Endothelial cell of umbilical vein (primary cell): Measurements from ENCODE around the gene ABI3BP. TPM values are rescaled to one million over a fixed set of nuclear protein-coding genes. Genes with fewer than 3 reads are reported as not detected.

Source experiments
- BruUV-seq: library from RNA; stranded (reverse); fragments of 400-500 nt; replicated peaks from 2 replicates; lab custom pipeline; 2021; lab: Mats Ljungman, UMichigan
- CTCF ChIA-PET: fragments of 300-600, 350-600 bp; sonication (Branson Sonifier 250); formaldehyde crosslinking; loops from one replicate; lab custom pipeline; 2021; ENCODE audit warnings: antibody characterized with exemption, inconsistent platforms; lab: Charles Lee
- POLR2A ChIA-PET: fragments of 300-600, 350-600 bp; sonication (Branson Sonifier 250); formaldehyde crosslinking; loops from one replicate; lab custom pipeline; 2021; ENCODE audit warnings: antibody characterized with exemption, inconsistent platforms; lab: Charles Lee
- DNase-seq: peaks from one replicate; pipeline ENCODE4 v3.0.0-alpha.2; 2011; ENCODE audit warnings: low read depth, low spot score
- FAIRE-seq: peaks from 2 replicates; lab custom pipeline; 2011; peaks lifted over from hg19 to GRCh38; lab: Jason Lieb, UNC
- H2AFZ ChIP-seq: 2 replicates; pipeline ENCODE4 v1.6.0; 2012; ENCODE audit warnings: low read depth, low read length, control low read depth, inconsistent platforms
- H3K27ac ChIP-seq: 2 replicates; pipeline ENCODE4 v1.5.1; 2011; ENCODE audit warnings: low read depth, mild to moderate bottlenecking, control low read depth, low read length, moderate library complexity; ENCODE audit not compliant: insufficient read depth
- H3K27me3 ChIP-seq, 2 experiments: 2 replicates each; pipeline versions ENCODE4 v1.6.0 to v1.6.1; 2011; ENCODE audit warnings: low read length in 2 of 2, mixed read lengths in 1 of 2; ENCODE audit not compliant: control insufficient read depth in 2 of 2, insufficient read depth in 2 of 2
- H3K36me3 ChIP-seq, 2 experiments: 2 replicates in 1 of 2; 3 replicates in 1 of 2; pipeline ENCODE4 v1.5.1; 2011; ENCODE audit warnings: low read length in 2 of 2, mild to moderate bottlenecking in 1 of 2, moderate library complexity in 1 of 2; ENCODE audit not compliant: control insufficient read depth in 2 of 2, insufficient read depth in 2 of 2; ENCODE audit errors: extremely low read depth in 1 of 2
- H3K4me1 ChIP-seq: 3 replicates; pipeline ENCODE4 v1.5.1; 2011; ENCODE audit warnings: mild to moderate bottlenecking, low read length; ENCODE audit not compliant: control insufficient read depth, insufficient read depth; ENCODE audit errors: extremely low read depth
- H3K4me2 ChIP-seq: 2 replicates; pipeline ENCODE4 v1.6.1; 2011; ENCODE audit warnings: low read length, control low read depth, mixed read lengths; ENCODE audit not compliant: insufficient read depth
- H3K4me3 ChIP-seq, 3 experiments: fragments of 200-600 bp in 1 of 3; sonication (generic), shearing (Covaris generic) in 1 of 3; replicated peaks in 1 of 3; 2 replicates each; pipeline ENCODE4 v1.5.1; 2011 to 2016; ENCODE audit warnings: control low read depth in 3 of 3, low read length in 3 of 3, mild to moderate bottlenecking in 2 of 3, inconsistent platforms in 1 of 3, low read depth in 1 of 3, moderate library complexity in 1 of 3; ENCODE audit not compliant: insufficient read depth in 1 of 3
- H3K79me2 ChIP-seq: 2 replicates; pipeline ENCODE4 v1.6.0; 2012; ENCODE audit warnings: low read length, inconsistent platforms; ENCODE audit not compliant: control insufficient read depth, insufficient read depth
- H3K9ac ChIP-seq: replicated peaks from 2 replicates; pipeline ENCODE3; 2011; ENCODE audit warnings: low read length, control low read depth; ENCODE audit not compliant: insufficient read depth; ENCODE audit errors: extremely low read depth
- H3K9me1 ChIP-seq: replicated peaks from 3 replicates; pipeline ENCODE4 v1.6.0; 2011; ENCODE audit warnings: mild to moderate bottlenecking, low read length; ENCODE audit not compliant: control insufficient read depth, insufficient read depth; ENCODE audit errors: extremely low read depth
- H3K9me3 ChIP-seq: replicated peaks from 2 replicates; pipeline ENCODE4 v1.5.1; 2012; ENCODE audit warnings: low read length, inconsistent platforms; ENCODE audit not compliant: control insufficient read depth, insufficient read depth
- H4K20me1 ChIP-seq: replicated peaks from 2 replicates; pipeline ENCODE3; 2011; ENCODE audit warnings: mild to moderate bottlenecking, low read length; ENCODE audit not compliant: control insufficient read depth, insufficient read depth; ENCODE audit errors: extremely low read depth
- EZH2 ChIP-seq: IDR thresholded peaks from 2 replicates; pipeline ENCODE4 v1.6.1; 2012; ENCODE audit warnings: borderline replicate concordance, low read depth, mild to moderate bottlenecking, moderate library complexity, low read length, inconsistent platforms; ENCODE audit not compliant: severe bottlenecking
- FOS ChIP-seq: IDR thresholded peaks from 2 replicates; pipeline ENCODE4 v1.6.1; 2011; ENCODE audit warnings: mild to moderate bottlenecking, low read length, moderate library complexity, borderline replicate concordance; ENCODE audit not compliant: insufficient read depth
- GATA2 ChIP-seq: IDR thresholded peaks from 2 replicates; pipeline ENCODE4 v1.7.0; 2011; ENCODE audit warnings: low read depth, mild to moderate bottlenecking, moderate library complexity, mixed read lengths, low read length; ENCODE audit not compliant: insufficient read length, insufficient read depth
- JUN ChIP-seq: IDR thresholded peaks from 2 replicates; pipeline ENCODE4 v1.6.1; 2011; ENCODE audit warnings: borderline replicate concordance, low read depth; ENCODE audit not compliant: insufficient read length, insufficient read depth
- MYC ChIP-seq: IDR thresholded peaks from one replicate; pipeline ENCODE4 v1.6.1; 2011; ENCODE audit warnings: mild to moderate bottlenecking, low read depth, low read length
- POLR2A ChIP-seq: IDR thresholded peaks from 2 replicates; pipeline ENCODE4 v1.6.1; 2012; ENCODE audit warnings: low read depth, mild to moderate bottlenecking, control low read depth, low read length
- POLR2AphosphoS5 ChIP-seq: IDR thresholded peaks from 2 replicates; pipeline ENCODE4 v1.6.1; 2012; ENCODE audit warnings: low read depth, mild to moderate bottlenecking, control low read depth, low read length, moderate library complexity; ENCODE audit not compliant: insufficient read depth
- dilution Hi-C: fragments of 300-500 bp; cut with MboI; formaldehyde crosslinking; loops from one replicate; pipeline ENCODE4 v1.15.0; 2019; ENCODE audit warnings: low sequenced_read_pairs; ENCODE audit not compliant: extremely low pct_ligation_motif_present
- intact Hi-C: fragments of 100-400 bp; cut with micrococcal nuclease; formaldehyde crosslinking; loops from one replicate; pipeline ENCODE4 v1.10.0; 2022
- polyA plus RNA-seq, 4 experiments: library from polyadenylated mRNA; depleted of rRNA in 3 of 4; stranded (reverse) in 3 of 4; unstranded in 1 of 4; fragments of >200 nt; gene quantifications; 2 replicates each; pipeline versions ENCODE4 v1.2.1 to v1.2.3, GENCODE V29; 2011 to 2012; ENCODE audit warnings: missing spikeins in 1 of 4
- total RNA-seq: library from RNA; stranded (reverse); gene quantifications from 2 replicates; pipeline ENCODE4 v1.2.3, GENCODE V29; 2021
- TF ChIP-seq, protein P1 (sequence below), 2 donors: IDR thresholded peaks; 1 replicate in 1 of 2; 2 replicates in 1 of 2; pipeline ENCODE4 v1.5.1; 2011; ENCODE audit warnings: low read length in 2 of 2, mild to moderate bottlenecking in 2 of 2, moderate library complexity in 2 of 2, control low read depth in 1 of 2, inconsistent platforms in 1 of 2, low read depth in 1 of 2; ENCODE audit not compliant: insufficient read depth in 1 of 2; ENCODE audit errors: extremely low read depth in 1 of 2
- TF ChIP-seq, protein P2 (sequence below): IDR thresholded peaks from 2 replicates; pipeline ENCODE4 v1.6.1; 2011; ENCODE audit not compliant: insufficient read depth, insufficient read length

ABI3BP gene
- total and polyA plus RNA-seq, 2 donors (not counting 3 experiments of a cell fraction or from before 2014, with no cell fraction given), result 78.1 to 106 TPM

DNA sequence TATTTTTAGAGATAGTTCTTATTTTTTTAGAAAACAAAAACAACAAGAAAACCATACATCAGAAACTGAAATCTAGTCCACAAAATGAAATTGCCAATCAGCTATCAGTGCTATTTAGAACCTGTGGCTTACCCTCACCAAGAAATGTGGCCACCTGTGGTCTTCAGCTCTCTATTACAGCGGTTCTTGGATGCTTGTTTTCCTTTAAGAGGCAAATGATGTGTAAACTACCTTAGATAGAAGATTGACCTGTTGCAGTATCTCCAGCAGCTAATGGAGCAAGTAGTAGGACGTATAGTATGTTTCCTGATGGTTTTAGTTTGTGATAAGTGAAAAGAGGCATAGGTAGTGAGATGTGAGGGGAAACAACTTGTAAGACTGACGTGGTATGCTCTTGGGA lies 262.7 kb downstream of the ABI3BP start:
- Histone ChIP-seq H3K9me3 (no peaks in the 10 kb centered on the region), H3K4me3 (no peak overlapping the region), H3K9ac (no peak overlapping the region), H3K27ac (no peak overlapping the region), H3K4me1 (no peaks in the 10 kb centered on the region), H3K9me1 (no peaks in the 10 kb centered on the region), H4K20me1 (no peaks in the 10 kb centered on the region), H2AFZ (no peak overlapping the region), H3K36me3 (peaks cover 9 to 18% of the 10 kb centered on the region in 2 experiments), H3K27me3 (no peaks in the 10 kb centered on the region), H3K79me2 (peaks cover 65% of the 10 kb centered on the region), H3K4me2 (no peak overlapping the region)
- CTCF ChIA-PET, result interaction anchor here (0.5 to 2.2 kb wide), 4 partner anchors 12 to 414 kb away, joined by 3 to 9 read pairs (median 4); no protein-coding TSS in a partner anchor
- dilution Hi-C loops, result no loop called here
- peak; percentile 13 for DNase-seq
- BruUV-seq, result no TSS peak
- POLR2A ChIA-PET, result no interaction called here
- intact Hi-C loops, result no loop called here
- FAIRE-seq, result no peak
- TF ChIP-seq GATA2, result no peak
- no peak for TF ChIP-seq POLR2A
- TF ChIP-seq POLR2AphosphoS5, result no peak
- TF ChIP-seq, protein P1, sequence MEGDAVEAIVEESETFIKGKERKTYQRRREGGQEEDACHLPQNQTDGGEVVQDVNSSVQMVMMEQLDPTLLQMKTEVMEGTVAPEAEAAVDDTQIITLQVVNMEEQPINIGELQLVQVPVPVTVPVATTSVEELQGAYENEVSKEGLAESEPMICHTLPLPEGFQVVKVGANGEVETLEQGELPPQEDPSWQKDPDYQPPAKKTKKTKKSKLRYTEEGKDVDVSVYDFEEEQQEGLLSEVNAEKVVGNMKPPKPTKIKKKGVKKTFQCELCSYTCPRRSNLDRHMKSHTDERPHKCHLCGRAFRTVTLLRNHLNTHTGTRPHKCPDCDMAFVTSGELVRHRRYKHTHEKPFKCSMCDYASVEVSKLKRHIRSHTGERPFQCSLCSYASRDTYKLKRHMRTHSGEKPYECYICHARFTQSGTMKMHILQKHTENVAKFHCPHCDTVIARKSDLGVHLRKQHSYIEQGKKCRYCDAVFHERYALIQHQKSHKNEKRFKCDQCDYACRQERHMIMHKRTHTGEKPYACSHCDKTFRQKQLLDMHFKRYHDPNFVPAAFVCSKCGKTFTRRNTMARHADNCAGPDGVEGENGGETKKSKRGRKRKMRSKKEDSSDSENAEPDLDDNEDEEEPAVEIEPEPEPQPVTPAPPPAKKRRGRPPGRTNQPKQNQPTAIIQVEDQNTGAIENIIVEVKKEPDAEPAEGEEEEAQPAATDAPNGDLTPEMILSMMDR (IDR thresholded peaks at IDR 0.05; ENCODE audit: extremely low read depth in 1 of 2, insufficient read depth in 1 of 2, low read depth in 1 of 2, low read length in 2 of 2), result no peak
- no peak for TF ChIP-seq FOS
- TF ChIP-seq, protein P2, sequence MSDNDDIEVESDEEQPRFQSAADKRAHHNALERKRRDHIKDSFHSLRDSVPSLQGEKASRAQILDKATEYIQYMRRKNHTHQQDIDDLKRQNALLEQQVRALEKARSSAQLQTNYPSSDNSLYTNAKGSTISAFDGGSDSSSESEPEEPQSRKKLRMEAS, result no peak
- no peak for TF ChIP-seq MYC
- TF ChIP-seq EZH2, result no peak
- no peak for TF ChIP-seq JUN
